GM23338 (cell line): ENCODE measurements around the gene DHRS3. TPM values are rescaled to one million over a fixed set of nuclear protein-coding genes. Genes with fewer than 3 reads are reported as not detected.
A peak's percentile ranks its signal among the peaks of the same experiment; 100 is the strongest.

Experiments used
- ATAC-seq: fragments of 200-7000 bp; cut with Tn5 transposase; 3 replicates; pipeline ENCODE4 v1.9.1; 2020
- DNase-seq: peaks from one replicate; pipeline ENCODE4 v3.0.0-alpha.2; 2015; ENCODE audit warnings: low spot score
- H2AFZ ChIP-seq: fragments of 200-600 bp; sonication (generic); 2 replicates; pipeline ENCODE4 v1.8.0; 2016; ENCODE audit warnings: antibody characterized with exemption, mild to moderate bottlenecking, moderate library complexity
- H3F3A ChIP-seq: fragments of 200-600 bp; sonication (generic); replicated peaks from 2 replicates; pipeline ENCODE4 v1.8.0; 2017; ENCODE audit warnings: antibody characterized with exemption, mixed run types, low read depth
- H3K27ac ChIP-seq: fragments of 200-600 bp; sonication (generic); 2 replicates; pipeline ENCODE4 v1.6.1; 2016; ENCODE audit warnings: low read depth
- H3K27me3 ChIP-seq: fragments of 200-600 bp; sonication (generic); 2 replicates; pipeline ENCODE4 v1.8.0; 2016; ENCODE audit warnings: mild to moderate bottlenecking, mixed run types, moderate library complexity; ENCODE audit not compliant: insufficient read depth
- H3K36me3 ChIP-seq: fragments of 200-600 bp; sonication (generic); 2 replicates; pipeline ENCODE4 v1.8.0; 2016; ENCODE audit warnings: mild to moderate bottlenecking; ENCODE audit not compliant: insufficient read depth
- H3K4me1 ChIP-seq: fragments of 200-600 bp; sonication (generic); 2 replicates; pipeline ENCODE4 v1.8.0; 2016; ENCODE audit warnings: mild to moderate bottlenecking, moderate library complexity; ENCODE audit not compliant: insufficient read depth
- H3K4me2 ChIP-seq: fragments of 200-600 bp; sonication (generic); 2 replicates; pipeline ENCODE4 v1.7.1; 2017; ENCODE audit warnings: mixed run types
- H3K4me3 ChIP-seq: fragments of 200-600 bp; sonication (generic); 2 replicates; pipeline ENCODE4 v1.6.1; 2016; ENCODE audit warnings: mixed run types
- H3K79me2 ChIP-seq: fragments of 200-600 bp; sonication (generic); replicated peaks from 2 replicates; pipeline ENCODE4 v1.8.0; 2017; ENCODE audit warnings: mild to moderate bottlenecking; ENCODE audit not compliant: insufficient read depth
- H3K9me2 ChIP-seq: fragments of 200-600 bp; sonication (generic); 2 replicates; pipeline ENCODE4 v1.8.0; 2017; ENCODE audit not compliant: insufficient read depth
- H4K20me1 ChIP-seq: fragments of 200-600 bp; sonication (generic); replicated peaks from 2 replicates; pipeline ENCODE4 v1.8.0; 2017; ENCODE audit warnings: mild to moderate bottlenecking; ENCODE audit not compliant: insufficient read depth
- H3K27ac Mint-ChIP-seq: 2 replicates; pipeline ENCODE4 v1.8.0; 2020; ENCODE audit warnings: inconsistent platforms, mild to moderate bottlenecking, moderate library complexity, mixed read lengths
- H3K27me3 Mint-ChIP-seq: 3 replicates; pipeline ENCODE4 v1.8.0; 2022; ENCODE audit warnings: low read depth, mild to moderate bottlenecking, moderate library complexity, mixed read lengths, inconsistent platforms; ENCODE audit not compliant: insufficient read depth, poor library complexity
- H3K36me3 Mint-ChIP-seq: 3 replicates; pipeline ENCODE4 v1.8.0; 2021; ENCODE audit warnings: low read depth, mild to moderate bottlenecking, inconsistent platforms, moderate library complexity, mixed read lengths
- H3K4me1 Mint-ChIP-seq: 3 replicates; pipeline ENCODE4 v1.8.0; 2020; ENCODE audit warnings: mild to moderate bottlenecking, inconsistent platforms, mixed read lengths
- H3K4me3 Mint-ChIP-seq: 3 replicates; pipeline ENCODE4 v1.8.0; 2021; ENCODE audit warnings: moderate library complexity, mild to moderate bottlenecking, inconsistent platforms, mixed read lengths
- H3K9me3 Mint-ChIP-seq: 3 replicates; pipeline ENCODE4 v1.8.0; 2020; ENCODE audit warnings: moderate library complexity, mild to moderate bottlenecking, inconsistent platforms, mixed read lengths
- CREB1 ChIP-seq: fragments of 250-450 bp; sonication (Bioruptor Pico); IDR thresholded peaks from 2 replicates; pipeline ENCODE4 v1.5.0; 2020; ENCODE audit warnings: low read depth, mild to moderate bottlenecking, moderate library complexity
- CTCF ChIP-seq, 2 experiments: fragments of 200-600 bp in 1 of 2; sonication (generic) in 1 of 2; conservative IDR thresholded peaks; 2 replicates each; pipeline versions ENCODE4 v1.5.1 to v1.6.1; 2016 to 2017; ENCODE audit warnings: antibody characterized with exemption in 2 of 2, low read depth in 2 of 2, mild to moderate bottlenecking in 2 of 2, moderate library complexity in 1 of 2
- EZH2 ChIP-seq: fragments of 200-600 bp; sonication (generic); IDR thresholded peaks from one replicate; pipeline ENCODE4 v1.8.0; 2017; ENCODE audit warnings: antibody characterized with exemption, mild to moderate bottlenecking, low read depth; ENCODE audit not compliant: unreplicated experiment
- EZH2phosphoT487 ChIP-seq: fragments of 200-600 bp; sonication (generic); IDR thresholded peaks from one replicate; pipeline ENCODE4 v1.8.1; 2018; ENCODE audit warnings: antibody characterized with exemption; ENCODE audit not compliant: unreplicated experiment
- REST ChIP-seq: IDR thresholded peaks from one replicate; pipeline ENCODE4 v1.6.1; 2018; ENCODE audit warnings: antibody characterized with exemption; ENCODE audit not compliant: unreplicated experiment
- STAT1 ChIP-seq: IDR thresholded peaks from one replicate; pipeline ENCODE4 v1.6.1; 2016; ENCODE audit warnings: antibody characterized with exemption; ENCODE audit not compliant: unreplicated experiment
- ZNF114 ChIP-seq: fragments of 250-450 bp; sonication (Bioruptor Pico); IDR thresholded peaks from 2 replicates; pipeline ENCODE4 v1.5.0; 2020; ENCODE audit warnings: mild to moderate bottlenecking, moderate library complexity
- polyA plus RNA-seq: library from polyadenylated mRNA; unstranded; fragments of >200 nt; fragmentation: Nextera tagmentation; extraction: Ambion mirVana; gene quantifications from 2 replicates; pipeline ENCODE4 v1.2.1, GENCODE V29; 2016
- total RNA-seq: library from RNA; depleted of rRNA; stranded (reverse); fragments of >200 nt; shearing (Covaris generic); gene quantifications from 2 replicates; pipeline ENCODE4 v1.2.3, GENCODE V29; 2014

DHRS3 gene
- total and polyA plus RNA-seq, 2 experiments from 2014 or later = 21.0 to 26.0 TPM

DNA sequence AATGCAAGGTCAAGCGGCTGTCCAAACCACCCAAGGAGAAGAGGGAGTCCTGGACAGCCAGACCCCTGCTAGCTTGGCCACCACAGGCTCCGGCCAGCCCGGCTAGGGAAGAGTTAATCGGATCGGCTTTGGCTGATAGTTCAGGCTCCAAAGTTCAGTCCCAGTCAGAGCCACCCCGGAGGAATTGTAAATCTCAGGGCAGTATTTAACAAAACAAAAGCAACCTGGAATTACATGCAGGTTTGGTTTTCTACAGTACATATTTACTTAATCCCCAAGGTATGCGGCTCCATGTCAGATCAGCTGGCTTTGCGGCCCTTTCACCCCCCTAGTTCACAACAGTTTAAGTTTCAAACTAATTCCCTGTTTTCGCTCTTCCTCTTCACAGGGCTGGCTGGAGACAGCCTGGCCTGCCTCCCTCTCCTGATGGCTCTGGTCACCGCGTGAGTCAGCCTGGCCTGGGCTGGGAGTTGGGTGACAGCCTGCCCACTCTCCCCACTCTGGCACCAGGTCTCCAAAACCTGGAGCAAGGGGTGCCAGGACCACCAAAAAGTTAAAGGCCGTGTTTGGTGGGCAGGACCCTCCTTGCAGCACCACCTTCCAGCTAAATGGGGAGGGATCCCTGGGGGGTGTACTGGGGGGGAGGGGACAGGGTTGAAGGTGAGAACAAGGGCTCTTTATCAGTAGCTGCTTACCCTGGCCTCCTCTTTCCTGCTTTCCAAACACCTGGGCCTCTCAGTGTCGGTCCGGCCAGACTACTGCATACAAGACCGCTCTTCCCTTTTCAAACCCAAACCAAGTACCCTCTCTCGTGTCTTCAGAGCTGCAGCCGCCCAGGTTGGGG is 1.9 kb downstream of the DHRS3 start (continued):
- TF ChIP-seq REST (no peak), CREB1 (no peak), EZH2 (no peak), ZNF114 (no peak)

DNA sequence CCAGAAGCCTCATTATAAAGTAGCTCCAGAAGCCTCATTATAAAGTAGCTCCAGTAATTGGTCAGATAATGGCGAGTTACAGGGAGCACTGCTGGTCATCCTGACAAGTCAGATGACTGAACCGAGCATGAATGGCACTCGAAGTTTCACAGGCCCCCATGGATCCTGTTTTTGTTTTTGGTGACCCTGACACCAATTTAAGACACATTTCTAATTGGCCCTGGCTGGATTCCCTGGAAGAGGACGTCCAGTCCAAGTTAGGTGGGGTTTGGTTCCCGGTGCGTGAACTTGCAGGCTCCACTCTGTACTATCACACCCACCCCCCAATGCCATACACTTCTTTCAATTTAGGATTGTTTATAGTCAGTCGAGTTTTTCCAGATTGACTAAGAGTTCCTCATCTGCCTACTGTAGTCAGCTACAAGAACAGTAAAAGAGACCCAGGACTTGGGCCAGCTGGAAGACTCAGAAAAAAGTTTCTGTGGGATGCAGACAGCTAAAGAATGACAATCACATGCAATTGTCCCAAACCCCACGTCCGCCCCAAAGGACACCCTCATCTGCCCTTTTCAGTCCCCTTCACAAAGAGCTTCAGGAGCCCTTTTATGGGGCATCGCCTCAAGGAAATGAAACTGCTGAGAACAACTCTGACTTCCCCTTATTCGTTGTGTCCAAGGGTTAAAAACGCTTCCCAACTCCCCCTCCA is 2.7 kb downstream of the DHRS3 start:
- peaks cover 3% of the 10 kb centered on the region; the same call in 1 of the 2 replicates for H4K20me1 ChIP-seq
- H3K4me2 ChIP-seq = peak overlapping the region; percentile 100
- H3K79me2 ChIP-seq = peaks cover 59% of the 10 kb centered on the region
- no peaks in the 10 kb centered on the region for H3K27me3 ChIP-seq
- peaks cover 21% of the 10 kb centered on the region; the same call in 2 of the 3 replicates for H3K36me3 Mint-ChIP-seq
- DNase-seq = no peak
- peaks cover 54% of the 10 kb centered on the region for H3K4me1 Mint-ChIP-seq
- H3K4me1 ChIP-seq = peaks cover 28% of the 10 kb centered on the region
- ATAC-seq = no peak
- H3F3A ChIP-seq = peaks cover 28% of the 10 kb centered on the region
- H3K27ac ChIP-seq = peak overlapping the region; percentile 22; the same call in 1 of the 2 replicates
- peaks cover 3% of the 10 kb centered on the region; the same call in 1 of the 3 replicates for H3K9me3 Mint-ChIP-seq
- 0 out of 2 replicates have a peak, but pooled peaks cover 3% of the 10 kb centered on the region for H3K36me3 ChIP-seq
- H3K27ac Mint-ChIP-seq = peak overlapping the region; percentile 91; the same call in 1 of the 2 replicates
- peak overlapping the region; percentile 99 for H3K4me3 Mint-ChIP-seq
- H3K9me2 ChIP-seq = no peaks in the 10 kb centered on the region
- H2AFZ ChIP-seq = no peak overlapping the region
- H3K4me3 ChIP-seq = peak overlapping the region; percentile 90
- peaks cover 34% of the 10 kb centered on the region for H3K27me3 Mint-ChIP-seq
- no peak for TF ChIP-seq EZH2
- TF ChIP-seq CTCF (conservative IDR thresholded peaks at IDR 0.05; ENCODE audit: low read depth in 2 of 2) = no peak
- no peak for TF ChIP-seq EZH2phosphoT487
- TF ChIP-seq STAT1 = no peak
- no peak for TF ChIP-seq REST
